GM19025 (cell line): ENCODE results near the gene SLF1.

Source experiments
- ATAC-seq: cut with Tn5 transposase; IDR thresholded peaks from one replicate; pipeline ENCODE4 v1.9.1; 2021; ENCODE audit warnings: mild to moderate bottlenecking, low read depth, moderate library complexity; ENCODE audit not compliant: unreplicated experiment

SLF1 gene

DNA sequence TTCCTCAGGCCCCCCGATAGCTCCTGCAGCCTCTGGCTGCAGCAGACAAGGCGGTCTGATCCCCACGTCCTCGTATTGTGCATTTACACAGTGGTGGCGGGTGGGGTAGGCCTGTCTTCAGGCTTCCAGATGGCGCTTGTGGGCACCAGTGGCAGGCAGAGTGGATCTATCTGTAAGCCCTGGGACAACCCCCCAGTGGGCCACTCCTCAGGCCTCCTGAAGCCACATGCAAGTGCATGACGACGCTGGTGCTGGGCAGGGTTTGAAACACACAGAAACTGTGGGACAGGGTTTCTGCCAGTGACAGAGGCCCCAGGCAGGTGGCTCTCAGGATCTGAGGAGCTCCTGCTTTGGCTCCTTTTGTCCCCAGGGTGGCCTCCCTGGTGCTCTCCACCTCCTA is 42.0 kb downstream of the SLF1 start:
- ATAC-seq: no peak

DNA sequence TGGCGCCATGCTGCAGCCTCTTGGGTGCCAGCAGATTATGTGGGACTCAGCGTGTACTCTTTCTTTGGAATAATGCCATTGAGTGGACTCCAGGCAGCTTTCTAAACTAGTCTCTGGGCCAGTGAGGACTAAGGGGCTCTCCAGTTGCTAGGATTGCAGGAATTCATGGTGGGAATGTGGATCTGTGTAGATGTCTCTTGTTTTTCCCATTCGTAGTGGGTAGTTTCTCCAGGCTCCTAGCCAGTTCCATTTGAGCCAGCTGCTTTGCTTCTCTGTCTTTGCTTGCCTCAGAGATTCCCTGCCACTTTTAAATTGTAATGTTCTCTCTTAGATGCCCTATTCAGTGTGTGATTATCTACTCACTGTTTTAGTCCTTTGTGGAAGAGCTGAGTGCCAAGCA is 42.6 kb downstream of the SLF1 start:
- no peak for ATAC-seq

GRCh38 chr5:94667937-94668336 is 49.5 kb downstream of the SLF1 start:
- ATAC-seq: no peak

GRCh38 chr5:94670726-94671125 is 52.3 kb downstream of the SLF1 start:
- no peak for ATAC-seq

DNA sequence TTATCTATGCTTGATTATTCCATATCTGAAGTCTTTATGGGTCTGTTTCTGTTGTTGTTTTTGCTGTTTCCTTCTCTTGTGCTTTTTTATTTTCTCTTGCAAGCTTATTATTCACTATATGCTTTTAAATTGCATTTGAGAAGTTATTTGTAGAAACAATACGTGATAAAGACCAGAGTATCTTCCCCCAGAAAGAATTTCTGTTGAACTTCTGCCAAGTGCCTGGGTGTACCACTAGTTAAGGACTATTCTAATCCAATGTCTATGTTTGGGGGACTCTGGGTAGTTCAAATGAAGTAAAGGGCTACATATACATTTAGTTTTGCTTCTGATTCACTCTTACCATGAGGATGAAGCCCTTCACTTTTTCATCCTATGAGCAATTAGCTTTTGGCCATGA is 54.3 kb downstream of the SLF1 start:
- no peak for ATAC-seq

DNA sequence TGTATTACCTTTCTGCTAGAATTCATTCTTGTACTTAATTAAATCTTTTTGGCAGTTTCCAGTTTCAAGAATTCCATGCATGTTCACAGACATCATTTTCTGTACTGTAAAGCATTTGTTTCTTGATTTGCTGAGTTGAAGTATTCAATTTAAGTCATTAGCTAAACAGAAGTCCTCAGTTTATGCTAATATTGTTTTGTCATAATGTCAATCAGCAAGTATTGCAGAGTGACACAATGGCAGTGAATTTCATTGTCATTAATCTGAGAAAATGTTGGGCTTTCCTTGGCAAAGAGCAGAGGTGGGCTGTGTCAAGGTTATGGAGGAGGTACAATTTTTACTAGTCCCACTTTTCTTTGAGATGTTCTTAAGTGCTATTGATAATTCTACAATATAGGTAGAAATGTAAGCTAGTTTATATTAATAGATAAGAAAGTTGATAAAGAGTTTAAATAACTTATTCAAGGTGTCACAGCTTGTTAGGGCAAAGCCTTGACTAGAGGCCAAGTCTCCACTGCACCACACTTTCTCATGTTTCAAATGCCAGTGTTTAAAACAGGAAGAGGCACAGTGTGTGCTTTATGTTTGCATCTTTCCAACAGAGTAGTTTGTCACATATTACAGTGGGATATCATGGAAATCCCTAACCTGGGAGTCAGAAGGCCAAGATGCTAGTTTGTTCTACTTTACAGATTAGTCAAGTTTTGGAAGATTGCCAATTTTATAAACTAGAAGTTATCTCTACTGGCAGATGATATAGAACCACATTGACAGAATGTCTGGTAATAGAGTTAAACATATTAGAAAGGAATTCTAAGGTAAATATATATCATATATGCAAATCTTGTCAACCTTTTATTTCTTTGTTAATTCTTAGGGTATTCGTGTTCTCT is 56.3 kb downstream of the SLF1 start:
- ATAC-seq: no peak

- ATAC-seq: no peak
Observed at GRCh38 chr5:94675965-94676618, 57.6 kb downstream of the SLF1 start.

DNA sequence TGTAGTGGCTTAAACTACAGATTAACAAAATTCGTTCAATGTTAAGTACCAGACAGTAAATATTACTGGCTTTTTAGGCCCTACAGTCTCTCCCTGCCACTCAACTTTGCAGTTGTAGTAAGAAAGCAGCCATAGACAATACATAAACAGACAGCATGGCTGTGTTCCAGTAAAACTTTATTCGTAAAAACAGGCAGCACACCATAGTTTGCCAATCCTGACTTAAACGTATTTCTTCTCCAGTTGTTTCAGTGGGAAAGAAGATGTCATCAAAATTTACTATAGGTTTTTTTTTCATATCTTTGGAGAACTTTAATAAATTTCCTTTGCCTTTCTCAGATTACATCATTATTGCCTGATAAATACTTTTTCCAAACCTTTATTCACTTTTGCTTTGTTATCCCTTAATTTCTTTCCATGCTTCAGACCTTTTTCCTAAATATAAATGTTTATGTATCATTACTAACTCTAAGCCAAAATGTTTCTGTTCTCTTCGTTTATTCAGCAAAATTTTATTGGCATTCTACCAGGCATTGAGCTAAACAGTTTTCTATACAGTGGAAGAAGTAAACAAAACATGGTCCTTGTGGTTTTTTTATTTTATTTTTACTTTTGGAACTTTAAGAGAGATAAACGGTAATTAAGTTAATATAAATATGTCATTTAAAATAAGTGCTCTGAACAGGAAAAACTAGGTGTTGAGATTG is 64.5 kb downstream of the SLF1 start:
- ATAC-seq: no peak

GRCh38 chr5:94689908-94690307 is 71.4 kb downstream of the SLF1 start:
- ATAC-seq: no peak

DNA sequence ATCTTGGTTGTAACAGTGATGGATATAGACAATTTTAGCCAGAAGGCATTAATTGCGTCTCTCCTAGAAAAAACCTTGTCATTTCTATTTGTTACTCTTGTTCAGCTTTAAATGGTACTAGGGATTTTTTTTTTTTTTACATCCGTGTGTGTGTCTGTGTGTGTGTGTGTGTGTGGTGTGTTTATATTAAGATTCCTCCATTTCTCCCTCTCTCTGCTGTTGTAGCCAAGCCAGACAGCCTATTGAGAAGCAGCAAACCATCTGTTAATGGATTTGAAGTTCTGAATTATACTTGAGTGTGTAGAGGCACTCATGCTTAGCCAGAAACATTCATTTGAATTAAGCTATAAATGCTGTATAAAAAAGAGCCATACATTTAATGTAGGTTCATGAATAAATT is 72.3 kb downstream of the SLF1 start:
- ATAC-seq: no peak

DNA sequence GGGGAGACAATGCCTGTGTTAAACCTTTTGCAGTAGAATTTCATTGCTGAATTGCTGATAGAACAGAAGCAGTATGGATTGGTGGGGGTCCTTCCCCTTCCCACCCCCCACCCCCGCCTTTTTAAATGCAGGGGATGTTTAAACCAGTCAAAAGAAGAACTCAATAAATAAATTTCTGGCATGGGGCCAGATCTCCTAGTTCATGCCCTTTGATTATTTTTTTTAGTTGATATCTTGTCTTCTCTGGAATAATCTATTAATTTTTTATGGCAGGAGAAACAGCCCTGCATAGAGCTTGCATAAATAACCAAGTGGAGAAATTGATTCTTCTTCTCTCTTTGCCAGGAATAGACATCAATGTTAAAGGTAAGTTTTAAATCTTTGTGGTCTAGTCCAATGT is 72.8 kb downstream of the SLF1 start:
- no peak for ATAC-seq

- ATAC-seq: no peak
Observed at GRCh38 chr5:94691949-94692348, 73.5 kb downstream of the SLF1 start.

GRCh38 chr5:94692581-94692980 is 74.1 kb downstream of the SLF1 start:
- no peak for ATAC-seq

DNA sequence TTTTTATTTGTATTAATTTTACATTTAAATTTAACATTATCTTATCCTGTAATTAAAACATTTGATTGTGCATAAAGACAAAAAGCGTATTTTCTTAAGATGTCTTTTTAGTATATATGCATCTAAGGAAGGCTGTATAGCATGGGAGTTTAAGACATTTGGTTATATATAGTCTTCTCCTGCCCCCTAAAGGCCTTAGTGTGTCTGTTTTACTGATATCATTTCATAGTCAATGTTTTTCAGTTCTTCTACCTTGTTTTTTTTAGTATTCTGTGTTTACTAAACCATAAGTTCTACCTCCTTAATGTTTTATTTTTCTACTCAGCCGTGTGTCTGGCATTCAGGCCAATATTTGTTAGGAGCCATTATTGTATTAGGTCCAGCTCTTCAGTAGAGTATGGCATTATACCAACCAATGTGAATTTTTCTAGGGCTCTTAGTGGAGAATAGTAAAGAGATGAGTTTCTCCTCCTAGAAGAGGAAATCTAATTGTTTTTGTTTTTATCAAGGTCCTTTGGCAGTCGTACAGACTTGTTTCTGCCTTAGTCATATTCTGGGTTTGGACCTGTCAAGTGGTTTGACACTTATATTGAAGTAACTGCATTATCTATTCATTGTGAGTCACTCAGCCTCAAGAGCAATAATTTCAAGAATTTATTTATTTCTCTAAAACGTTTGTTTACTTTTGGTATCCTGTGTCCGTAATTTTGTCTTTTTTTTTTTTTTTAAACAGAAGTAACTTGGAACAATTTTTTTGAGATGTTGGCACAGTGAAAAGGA is 74.8 kb downstream of the SLF1 start:
- ATAC-seq: no peak

DNA sequence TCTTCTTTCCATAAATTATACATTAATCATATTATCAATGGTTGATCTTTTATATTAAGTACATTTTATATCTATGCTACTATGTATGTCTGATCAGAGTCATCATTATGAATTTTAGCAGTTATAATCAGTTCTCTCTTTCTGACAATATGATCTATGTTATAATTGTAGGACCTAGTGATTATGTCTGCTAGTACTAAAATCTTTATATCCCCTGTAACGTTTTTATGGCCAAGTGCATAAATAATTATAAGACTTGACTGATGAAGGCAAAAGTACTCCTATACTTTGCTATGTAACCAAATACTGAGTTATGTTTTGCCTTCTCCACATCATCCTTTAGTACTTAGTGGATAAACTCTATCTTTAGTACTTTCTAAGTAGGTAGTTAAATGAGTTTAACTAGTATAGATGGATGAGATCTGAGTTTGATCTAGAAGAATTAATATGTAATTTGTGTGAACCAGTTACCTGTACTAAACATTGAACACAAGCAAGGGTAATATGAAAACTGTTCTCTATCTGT is 75.4 kb downstream of the SLF1 start:
- no peak for ATAC-seq

- no peak for ATAC-seq
Observed at GRCh38 chr5:94694671-94695070, 76.2 kb downstream of the SLF1 start.

DNA sequence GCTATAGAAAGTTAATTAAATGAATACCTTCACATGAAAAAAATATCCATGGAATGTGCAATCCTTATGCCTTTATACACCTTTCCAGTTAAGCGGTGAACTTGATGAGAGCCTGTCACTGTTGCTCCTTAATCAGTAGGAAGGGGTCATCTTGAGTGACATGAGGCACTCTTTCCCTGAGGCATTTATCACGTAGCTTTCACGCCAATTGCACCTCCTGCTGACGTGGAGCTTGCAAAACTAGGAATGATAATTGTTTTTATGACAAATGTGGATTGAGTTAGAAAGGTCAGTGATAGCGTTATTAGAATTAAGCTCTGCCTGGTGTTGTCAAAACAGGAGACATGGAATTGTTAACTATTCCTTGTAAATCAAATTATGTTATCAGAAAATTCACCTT is 79.7 kb downstream of the SLF1 start:
- ATAC-seq: no peak

- ATAC-seq: no peak
Observed at GRCh38 chr5:94699562-94699961, 81.1 kb downstream of the SLF1 start.

GRCh38 chr5:94700592-94700991 is 82.1 kb downstream of the SLF1 start:
- ATAC-seq: peak; percentile 73

DNA sequence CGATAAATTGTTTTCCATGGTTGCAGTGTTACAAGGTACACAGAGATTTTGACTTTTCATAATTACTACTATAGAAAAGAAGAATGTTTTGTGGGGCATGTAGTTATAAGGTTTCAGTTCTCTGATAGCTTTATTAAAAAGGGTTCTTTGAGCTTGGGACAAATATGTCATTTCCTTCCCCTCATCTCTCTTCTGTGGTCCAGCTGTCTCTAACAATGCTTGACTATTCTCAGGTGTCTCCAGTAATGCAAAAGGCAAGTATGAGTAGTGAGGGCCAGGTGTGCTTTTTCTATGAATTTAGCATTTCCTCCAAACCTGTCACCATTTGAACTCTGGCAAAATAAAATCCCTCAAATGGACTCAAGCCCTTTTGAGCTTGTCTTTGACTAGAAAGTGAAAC is 84.3 kb downstream of the SLF1 start:
- no peak for ATAC-seq
